GM12891 (cell line): ENCODE measurements around the gene WNT9A.

Experiments
- POLR2A ChIP-seq: IDR thresholded peaks from 2 replicates; pipeline ENCODE4 v1.6.1; 2011; ENCODE audit warnings: low read depth, low read length, control low read depth
- POLR2AphosphoS5 ChIP-seq: IDR thresholded peaks from 2 replicates; pipeline ENCODE4 v1.6.1; 2011; ENCODE audit warnings: low read depth, low read length, control low read depth
- POU2F2 ChIP-seq: IDR thresholded peaks from 2 replicates; pipeline ENCODE4 v1.6.1; 2011; ENCODE audit warnings: low read depth, mild to moderate bottlenecking, control low read depth, low read length, moderate library complexity
- SPI1 ChIP-seq: IDR thresholded peaks from 2 replicates; pipeline ENCODE4 v1.6.1; 2011; ENCODE audit warnings: low read depth, low read length, control low read depth
- TAF1 ChIP-seq: IDR thresholded peaks from 2 replicates; pipeline ENCODE4 v1.6.1; 2011; ENCODE audit warnings: low read depth, low read length, control low read depth

DNA sequence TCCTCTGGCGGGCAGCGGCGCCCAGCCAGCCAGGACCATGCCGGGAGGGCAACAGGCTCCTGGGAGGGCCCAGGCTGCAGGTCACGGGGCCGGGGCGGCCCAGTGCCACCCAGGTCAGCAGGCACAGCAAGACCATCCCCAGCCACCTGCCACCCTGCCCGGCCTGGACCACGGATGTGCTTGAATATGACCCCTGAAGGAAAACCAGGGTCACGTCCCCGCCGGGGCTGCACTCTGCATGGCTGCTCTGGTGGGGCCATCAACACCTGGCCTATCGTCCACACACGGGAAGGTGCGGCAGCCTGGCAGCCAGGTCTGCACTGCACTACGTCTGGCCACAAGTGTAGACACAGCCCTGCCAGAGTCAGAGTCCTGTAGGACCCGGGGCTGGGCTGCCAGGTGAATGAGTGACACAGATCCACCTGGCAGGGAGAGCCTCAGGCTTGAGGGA lies 6.9 kb downstream of the WNT9A start:
- TF ChIP-seq POLR2AphosphoS5 (no peak), POLR2A (no peak), POU2F2 (no peak), TAF1 (no peak), SPI1 (no peak)
